Activated naive CD8-positive, alpha-beta T cell treated with anti-CD3 and anti-CD28 coated beads for 36 hours (primary cell): ENCODE results near the gene OR6C70. TPM values are rescaled to one million over a fixed set of nuclear protein-coding genes. Genes with fewer than 3 reads are reported as not detected.
"Not testable (repeated sequence)": the region's sequence is repeated elsewhere in the genome, so short reads cannot be mapped to it uniquely, and the experiment has no call there.

Source experiments
- DNase-seq: peaks from one replicate; pipeline ENCODE4 v3.0.0; 2021
- H3K27ac Mint-ChIP-seq: one replicate; pipeline ENCODE4 v1.8.0; 2022; ENCODE audit warnings: mild to moderate bottlenecking, moderate library complexity, mixed read lengths
- H3K27me3 Mint-ChIP-seq: one replicate; pipeline ENCODE4 v1.8.0; 2022; ENCODE audit warnings: mild to moderate bottlenecking, mixed read lengths
- H3K36me3 Mint-ChIP-seq: one replicate; pipeline ENCODE4 v1.8.0; 2021; ENCODE audit warnings: mild to moderate bottlenecking, mixed read lengths
- H3K4me1 Mint-ChIP-seq: one replicate; pipeline ENCODE4 v1.8.0; 2021; ENCODE audit warnings: mixed read lengths
- H3K4me3 Mint-ChIP-seq: one replicate; pipeline ENCODE4 v1.8.0; 2022; ENCODE audit warnings: mild to moderate bottlenecking, moderate library complexity, mixed read lengths
- H3K9me3 Mint-ChIP-seq: one replicate; pipeline ENCODE4 v1.8.0; 2022; ENCODE audit warnings: mixed read lengths
- total RNA-seq, 2 experiments: library from RNA; stranded (reverse); gene quantifications; one replicate each; pipeline ENCODE4 v1.2.3, GENCODE V29; 2021

OR6C70 gene
- total RNA-seq: not detected

DNA sequence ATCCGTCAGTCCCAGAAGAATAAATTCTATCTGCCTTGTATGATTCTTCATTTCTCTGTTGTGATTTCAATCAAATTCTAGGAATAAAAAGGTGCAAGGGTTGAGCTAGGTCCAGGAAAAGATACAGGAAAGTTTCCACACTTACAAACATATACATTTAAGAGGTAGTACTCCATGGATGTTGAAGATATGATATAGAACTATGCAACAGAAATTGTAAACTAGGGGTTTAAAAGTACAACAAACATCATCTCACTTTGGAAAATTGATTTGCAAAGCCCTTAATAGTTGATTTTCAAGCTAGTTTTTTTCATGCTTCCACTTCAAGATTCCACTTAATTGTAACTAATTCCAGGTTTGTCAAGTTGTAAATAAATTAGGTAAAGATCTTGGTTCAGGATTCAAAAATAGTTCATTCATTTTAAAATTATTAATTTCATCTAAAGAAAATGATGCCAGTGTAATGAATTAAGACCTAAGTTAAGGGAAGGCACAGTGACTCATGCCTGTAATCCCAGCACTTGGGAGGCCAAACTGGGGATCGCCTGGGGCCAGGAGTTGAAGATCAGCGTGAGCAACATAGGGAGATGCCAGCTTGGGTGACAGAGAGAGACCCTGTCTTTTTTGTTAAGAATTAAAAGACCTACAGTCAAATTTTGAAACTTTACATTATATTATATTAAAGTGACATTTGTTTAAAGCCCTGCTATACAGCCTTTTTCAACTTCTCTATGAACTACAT is at the start of gene OR6C70:
TSS of gene OR6C70 (minus strand) at position 51 of the 742 bp plus-strand sequence. CDS start at position 51, 0 bp downstream.
- H3K27me3 Mint-ChIP-seq: peaks cover 20% of the 10 kb centered on the region
- H3K27ac Mint-ChIP-seq: no peak within 1 kb of the TSS
- H3K4me3 Mint-ChIP-seq: no peak within 1 kb of the TSS
- H3K9me3 Mint-ChIP-seq: no peaks in the 10 kb centered on the region
- no peaks in the 10 kb centered on the region for H3K4me1 Mint-ChIP-seq
- DNase-seq: no peak
- H3K36me3 Mint-ChIP-seq: no peaks in the 10 kb centered on the region

DNA sequence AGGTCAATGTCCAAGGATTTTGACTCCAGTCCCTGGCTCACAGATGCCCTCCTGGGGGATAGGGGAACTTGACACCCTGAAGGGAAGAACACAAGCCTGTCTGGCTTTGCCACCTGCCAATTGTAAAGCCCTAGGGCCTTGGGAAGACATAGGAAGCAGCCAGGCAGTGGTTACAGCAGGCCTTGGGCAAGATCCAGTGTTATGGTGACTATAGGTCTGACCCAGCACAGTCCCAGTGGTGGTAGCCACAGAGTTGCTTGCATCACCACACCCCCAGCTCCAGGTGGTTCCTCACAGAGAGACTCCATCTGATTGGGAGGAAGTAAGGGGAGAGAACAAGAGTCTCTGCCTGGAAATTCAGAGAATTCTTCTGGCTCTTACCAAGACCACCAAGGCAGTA is 46.5 kb upstream of the OR6C70 start:
- H3K4me3 Mint-ChIP-seq: no peak overlapping the region
- no peaks in the 10 kb centered on the region for H3K36me3 Mint-ChIP-seq
- no peak for DNase-seq
- H3K27me3 Mint-ChIP-seq: peaks cover 34% of the 10 kb centered on the region
- H3K4me1 Mint-ChIP-seq: no peaks in the 10 kb centered on the region
- H3K27ac Mint-ChIP-seq: no peak overlapping the region
- H3K9me3 Mint-ChIP-seq: peaks cover 2% of the 10 kb centered on the region

- peak; percentile 1 for DNase-seq
- Mint-ChIP-seq H3K4me3 (no peak overlapping the region), H3K27me3 (peaks cover 34% of the 10 kb centered on the region), H3K27ac (no peak overlapping the region), H3K4me1 (no peaks in the 10 kb centered on the region), H3K9me3 (no peaks in the 10 kb centered on the region), H3K36me3 (no peaks in the 10 kb centered on the region)
These were observed 45.8 kb upstream of the OR6C70 start for GRCh38 chr12:55515696-55516095.

GRCh38 chr12:55501601-55502000 is 31.7 kb upstream of the OR6C70 start:
- Mint-ChIP-seq H3K27me3 (peaks cover 9% of the 10 kb centered on the region), H3K4me3 (no peak overlapping the region), H3K9me3 (no peaks in the 10 kb centered on the region), H3K27ac (no peak overlapping the region), H3K36me3 (no peaks in the 10 kb centered on the region), H3K4me1 (no peaks in the 10 kb centered on the region)
- no peak for DNase-seq

- no peak overlapping the region for H3K4me3 Mint-ChIP-seq
- no peaks in the 10 kb centered on the region for H3K36me3 Mint-ChIP-seq
These were observed 29.9 kb upstream of the OR6C70 start for GRCh38 chr12:55499810-55500252.

GRCh38 chr12:55499231-55499630 is 29.3 kb upstream of the OR6C70 start:
- Mint-ChIP-seq H3K27ac (no peak overlapping the region), H3K4me1 (no peaks in the 10 kb centered on the region), H3K36me3 (no peaks in the 10 kb centered on the region), H3K27me3 (peaks cover 19% of the 10 kb centered on the region), H3K4me3 (no peak overlapping the region), H3K9me3 (no peaks in the 10 kb centered on the region)
- no peak for DNase-seq

More at GRCh38 chr12:55499810-55500252, 29.9 kb upstream of the OR6C70 start:
- H3K4me1 Mint-ChIP-seq: no peaks in the 10 kb centered on the region
- H3K27ac Mint-ChIP-seq: no peak overlapping the region
- DNase-seq: no peak
- H3K9me3 Mint-ChIP-seq: no peaks in the 10 kb centered on the region
- H3K27me3 Mint-ChIP-seq: peaks cover 19% of the 10 kb centered on the region

- no peak for DNase-seq
- Mint-ChIP-seq H3K4me3 (no peak overlapping the region), H3K9me3 (no peaks in the 10 kb centered on the region), H3K27me3 (peaks cover 18% of the 10 kb centered on the region), H3K36me3 (no peaks in the 10 kb centered on the region), H3K4me1 (no peaks in the 10 kb centered on the region), H3K27ac (no peak overlapping the region)
These were observed 25.6 kb upstream of the OR6C70 start for GRCh38 chr12:55495490-55495889.

- Mint-ChIP-seq H3K36me3 (no peaks in the 10 kb centered on the region), H3K27me3 (peaks cover 15% of the 10 kb centered on the region), H3K27ac (no peak within 1 kb of the TSS), H3K4me1 (no peaks in the 10 kb centered on the region), H3K4me3 (no peak within 1 kb of the TSS), H3K9me3 (no peaks in the 10 kb centered on the region)
- DNase-seq: no peak
These were observed 22.1 kb upstream of the OR6C70 start, which contains the start of gene OR6C68 for GRCh38 chr12:55492078-55492477. OR6C68 (plus strand) TSS chr12:55492378; CDS start chr12:55492378, 0 bp downstream.

- not testable (repeated sequence) for H3K9me3 Mint-ChIP-seq, H3K36me3 Mint-ChIP-seq
- H3K27me3 Mint-ChIP-seq: peaks cover 25% of the 10 kb centered on the region
These were observed 14.3 kb upstream of the OR6C70 start for GRCh38 chr12:55484284-55484683.

GRCh38 chr12:55479136-55479535 is 9.2 kb upstream of the OR6C70 start:
- not testable (repeated sequence) for H3K4me1 Mint-ChIP-seq, H3K27ac Mint-ChIP-seq, H3K9me3 Mint-ChIP-seq, H3K4me3 Mint-ChIP-seq, DNase-seq, H3K36me3 Mint-ChIP-seq
- peaks cover 29% of the 10 kb centered on the region for H3K27me3 Mint-ChIP-seq

More at GRCh38 chr12:55484284-55484683, 14.3 kb upstream of the OR6C70 start:
- DNase-seq, H3K4me3 Mint-ChIP-seq, H3K27ac Mint-ChIP-seq, H3K4me1 Mint-ChIP-seq: not testable (repeated sequence)

GRCh38 chr12:55472264-55472663 is 2.3 kb upstream of the OR6C70 start:
- Mint-ChIP-seq H3K4me1 (no peaks in the 10 kb centered on the region), H3K9me3 (no peaks in the 10 kb centered on the region), H3K36me3 (no peaks in the 10 kb centered on the region), H3K27ac (no peak overlapping the region), H3K27me3 (peaks cover 23% of the 10 kb centered on the region), H3K4me3 (no peak overlapping the region)
- DNase-seq: no peak

- Mint-ChIP-seq H3K27ac (no peak overlapping the region), H3K4me1 (no peaks in the 10 kb centered on the region), H3K36me3 (no peaks in the 10 kb centered on the region), H3K4me3 (no peak overlapping the region), H3K9me3 (peaks cover 5% of the 10 kb centered on the region), H3K27me3 (peaks cover 23% of the 10 kb centered on the region)
- no peak for DNase-seq
These were observed 647 bp downstream of the OR6C70 start for GRCh38 chr12:55469291-55469690.

- DNase-seq: no peak
- Mint-ChIP-seq H3K36me3 (no peaks in the 10 kb centered on the region), H3K27me3 (peaks cover 36% of the 10 kb centered on the region), H3K27ac (no peak overlapping the region), H3K4me3 (no peak overlapping the region), H3K9me3 (peaks cover 7% of the 10 kb centered on the region), H3K4me1 (no peaks in the 10 kb centered on the region)
These were observed 2.1 kb downstream of the OR6C70 start for GRCh38 chr12:55467836-55468235.

DNA sequence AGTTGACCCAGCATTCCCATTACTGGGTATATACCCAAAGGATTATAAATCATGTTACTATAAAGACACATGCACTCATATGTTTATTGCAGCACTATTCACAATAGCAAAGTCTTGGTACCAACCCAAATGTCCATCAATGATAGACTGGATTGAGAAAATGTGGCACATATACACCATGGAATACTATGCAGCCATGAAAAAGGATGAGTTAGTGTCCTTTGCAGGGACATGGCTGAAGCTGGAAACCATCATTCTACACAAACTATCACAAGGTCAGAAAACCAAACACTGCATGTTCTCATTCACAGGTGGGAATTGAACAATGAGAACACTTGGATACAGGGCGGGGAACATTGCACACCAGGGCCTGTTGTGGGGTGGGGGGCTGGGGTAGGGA is 5.0 kb downstream of the OR6C70 start:
- not testable (repeated sequence) for H3K36me3 Mint-ChIP-seq, H3K9me3 Mint-ChIP-seq, H3K4me3 Mint-ChIP-seq, H3K27ac Mint-ChIP-seq, DNase-seq, H3K4me1 Mint-ChIP-seq
- peaks cover 49% of the 10 kb centered on the region for H3K27me3 Mint-ChIP-seq

GRCh38 chr12:55448825-55449224 is 21.1 kb downstream of the OR6C70 start:
- Mint-ChIP-seq H3K27ac (no peak overlapping the region), H3K9me3 (no peaks in the 10 kb centered on the region), H3K4me1 (no peaks in the 10 kb centered on the region), H3K36me3 (no peaks in the 10 kb centered on the region), H3K27me3 (peaks cover 22% of the 10 kb centered on the region), H3K4me3 (no peak overlapping the region)
- no peak for DNase-seq

DNA sequence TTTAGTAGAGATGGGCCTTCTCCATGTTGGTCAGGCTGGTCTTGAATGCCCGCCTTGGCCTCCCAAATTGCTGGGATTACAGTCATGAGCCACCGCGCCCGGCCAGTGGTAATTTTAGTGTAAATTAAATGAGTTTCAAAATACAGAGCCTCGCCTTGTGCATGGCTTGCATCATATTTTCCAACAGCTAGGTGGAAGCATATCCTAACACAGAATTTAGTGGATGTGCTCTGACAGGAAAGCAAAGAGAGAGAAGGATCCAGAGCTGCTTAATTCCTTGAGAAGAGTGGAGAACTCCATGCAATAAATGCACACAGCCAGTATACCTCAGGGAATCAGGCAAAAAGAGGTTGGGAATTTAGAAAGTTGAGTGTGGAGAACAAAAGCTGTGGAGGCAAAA is 23.6 kb downstream of the OR6C70 start:
- Mint-ChIP-seq H3K9me3 (peaks cover 2% of the 10 kb centered on the region), H3K27ac (no peak overlapping the region), H3K27me3 (peaks cover 11% of the 10 kb centered on the region), H3K36me3 (no peaks in the 10 kb centered on the region), H3K4me3 (no peak overlapping the region), H3K4me1 (no peaks in the 10 kb centered on the region)
- no peak for DNase-seq
